Measurements from ENCODE around the gene PIK3IP1. TPM values are rescaled to one million over a fixed set of nuclear protein-coding genes. Genes with fewer than 3 reads are reported as not detected.

The PIK3IP1 gene
- total and polyA plus RNA-seq, 5 experiments from 2014 or later = 530 to 963 (median 730) TPM

GRCh38 chr22:31233001-31233400 is 59.3 kb downstream of the PIK3IP1 start:
- POLR2A ChIA-PET = interaction anchor here (1.3 to 2.1 kb wide), 2 partner anchors 21 to 53 kb away, joined by 4 to 8 read pairs; partner anchors contain the start of gene LIMK2
- peaks cover 0 to 6% (median 3%) of the 10 kb centered on the region in 3 donors for H3K36me3 Mint-ChIP-seq
- peaks cover 28 to 50% (median 40%) of the 10 kb centered on the region in 4 donors for H3K4me1 Mint-ChIP-seq

More at GRCh38 chr22:31233001-31233400, 59.3 kb downstream of the PIK3IP1 start:
- ATAC-seq (no peak), DNase-seq (no peak)
- peak overlapping the region in 4 of 10 donors; percentile 3 to 68 (median 54) for H3K27ac Mint-ChIP-seq
- no peaks in the 10 kb centered on the region for H3K27me3 Mint-ChIP-seq
- H3K9me3 Mint-ChIP-seq = no peaks in the 10 kb centered on the region
- no peak overlapping the region for H3K4me3 Mint-ChIP-seq

Other genes starting within 250 kb of the PIK3IP1 start
- 1 to 10 TPM; 2.2 to 4.5 TPM for gene SMTN, start 211.2 kb downstream of the PIK3IP1 start, total RNA-seq
- 1 to 10 TPM in 2 of 3 donors, not detected in 1; 1.1 to 1.8 TPM for gene SMTN, start 211.2 kb downstream of the PIK3IP1 start, polyA plus RNA-seq
- gene SELENOM, start 184.9 kb downstream of the PIK3IP1 start, total RNA-seq = 10 to 100 TPM; 74.9 to 77.8 TPM
- 100 to 1,000 TPM; 114 to 142 (median 134) TPM for gene SELENOM, start 184.9 kb downstream of the PIK3IP1 start, polyA plus RNA-seq
- under 1 TPM; 0.33 to 0.47 TPM for gene INPP5J, start 169.5 kb downstream of the PIK3IP1 start, total RNA-seq
- gene INPP5J, start 169.5 kb downstream of the PIK3IP1 start, polyA plus RNA-seq = not detected
- not detected for gene PLA2G3, start 152.0 kb downstream of the PIK3IP1 start, total RNA-seq
- gene PLA2G3, start 152.0 kb downstream of the PIK3IP1 start, polyA plus RNA-seq = not detected
- gene RNF185, start 132.3 kb downstream of the PIK3IP1 start, total RNA-seq = 10 to 100 TPM; 21.0 to 21.8 TPM
- 10 to 100 TPM; 14.5 to 21.9 (median 17.5) TPM for gene RNF185, start 132.3 kb downstream of the PIK3IP1 start, polyA plus RNA-seq
- gene LIMK2, start 80.2 kb downstream of the PIK3IP1 start, total RNA-seq = 10 to 100 TPM; 20.7 to 26.5 TPM
- gene LIMK2, start 80.2 kb downstream of the PIK3IP1 start, polyA plus RNA-seq = 10 to 100 TPM in 2 of 3 donors, 1 to 10 TPM in 1; 7.4 to 21.0 (median 12.7) TPM
- gene PATZ1, start 53.9 kb upstream of the PIK3IP1 start, total RNA-seq = 10 to 100 TPM; 66.9 to 70.6 TPM
- 10 to 100 TPM; 17.8 to 34.2 (median 19.0) TPM for gene PATZ1, start 53.9 kb upstream of the PIK3IP1 start, polyA plus RNA-seq
- gene DRG1, start 107.1 kb upstream of the PIK3IP1 start, total RNA-seq = 100 to 1,000 TPM; 106 to 112 TPM
- gene DRG1, start 107.1 kb upstream of the PIK3IP1 start, polyA plus RNA-seq = 10 to 100 TPM; 82.1 to 92.7 (median 90.8) TPM
- gene EIF4ENIF1, start 197.4 kb upstream of the PIK3IP1 start, total RNA-seq = 10 to 100 TPM; 29.5 to 36.6 TPM
- 10 to 100 TPM in 1 of 3 donors, 1 to 10 TPM in 2; 6.2 to 13.4 (median 7.7) TPM for gene EIF4ENIF1, start 197.4 kb upstream of the PIK3IP1 start, polyA plus RNA-seq
- 100 to 1,000 TPM; 368 to 371 TPM for gene SFI1, start 204.0 kb upstream of the PIK3IP1 start, total RNA-seq
- 10 to 100 TPM; 23.1 to 49.8 (median 36.5) TPM for gene SFI1, start 204.0 kb upstream of the PIK3IP1 start, polyA plus RNA-seq

Data from naive thymus-derived CD8-positive, alpha-beta T cell (primary cell).